Activated CD8-positive, alpha-beta T cell treated with anti-CD3 and anti-CD28 coated beads for 36 hours (primary cell): ENCODE measurements around the gene TBCC. TPM values are rescaled to one million over a fixed set of nuclear protein-coding genes. Genes with fewer than 3 reads are reported as not detected.

Source experiments
- ATAC-seq: fragments of 200-7000 bp; cut with Tn5 transposase; one replicate; pipeline ENCODE4 v1.10.0; 2021; ENCODE audit warnings: mild to moderate bottlenecking, moderate library complexity
- CTCF ChIA-PET: fragments of 350-600 bp; sonication (Branson Sonifier 250); formaldehyde crosslinking; loops from one replicate; lab custom pipeline; 2021; ENCODE audit warnings: antibody characterized with exemption; lab: Charles Lee
- POLR2A ChIA-PET: fragments of 350-600 bp; sonication (Branson Sonifier 250); formaldehyde crosslinking; loops from one replicate; lab custom pipeline; 2021; ENCODE audit warnings: antibody characterized with exemption; lab: Charles Lee
- DNase-seq: peaks from one replicate; pipeline ENCODE4 v3.0.0-alpha.2; 2020
- H3K27ac Mint-ChIP-seq: one replicate; pipeline ENCODE4 v1.8.0; 2021; ENCODE audit warnings: mild to moderate bottlenecking, mixed read lengths
- H3K27me3 Mint-ChIP-seq: one replicate; pipeline ENCODE4 v1.8.0; 2021; ENCODE audit warnings: mixed read lengths
- H3K36me3 Mint-ChIP-seq: one replicate; pipeline ENCODE4 v1.8.0; 2021; ENCODE audit warnings: low read depth, mixed read lengths
- H3K4me1 Mint-ChIP-seq: one replicate; pipeline ENCODE4 v1.8.0; 2021; ENCODE audit warnings: low read depth, mixed read lengths
- H3K4me3 Mint-ChIP-seq: one replicate; pipeline ENCODE4 v1.8.0; 2021; ENCODE audit warnings: mild to moderate bottlenecking, moderate library complexity, mixed read lengths
- H3K9me3 Mint-ChIP-seq: one replicate; pipeline ENCODE4 v1.8.0; 2021; ENCODE audit warnings: mixed read lengths
- CTCF ChIP-seq: fragments of 200-600 bp; IDR thresholded peaks from one replicate; pipeline ENCODE4 v1.8.0; 2022; ENCODE audit warnings: antibody characterized with exemption, mild to moderate bottlenecking
- intact Hi-C: fragments of 100-400 bp; cut with micrococcal nuclease; formaldehyde crosslinking; loops from one replicate; pipeline ENCODE4 v1.10.0; 2022
- total RNA-seq, 2 experiments: library from RNA; stranded (reverse); gene quantifications; one replicate each; pipeline ENCODE4 v1.2.3, GENCODE V29; 2021

TBCC gene
- total RNA-seq, 2 experiments from 2014 or later: 16.0 to 16.3 TPM

DNA sequence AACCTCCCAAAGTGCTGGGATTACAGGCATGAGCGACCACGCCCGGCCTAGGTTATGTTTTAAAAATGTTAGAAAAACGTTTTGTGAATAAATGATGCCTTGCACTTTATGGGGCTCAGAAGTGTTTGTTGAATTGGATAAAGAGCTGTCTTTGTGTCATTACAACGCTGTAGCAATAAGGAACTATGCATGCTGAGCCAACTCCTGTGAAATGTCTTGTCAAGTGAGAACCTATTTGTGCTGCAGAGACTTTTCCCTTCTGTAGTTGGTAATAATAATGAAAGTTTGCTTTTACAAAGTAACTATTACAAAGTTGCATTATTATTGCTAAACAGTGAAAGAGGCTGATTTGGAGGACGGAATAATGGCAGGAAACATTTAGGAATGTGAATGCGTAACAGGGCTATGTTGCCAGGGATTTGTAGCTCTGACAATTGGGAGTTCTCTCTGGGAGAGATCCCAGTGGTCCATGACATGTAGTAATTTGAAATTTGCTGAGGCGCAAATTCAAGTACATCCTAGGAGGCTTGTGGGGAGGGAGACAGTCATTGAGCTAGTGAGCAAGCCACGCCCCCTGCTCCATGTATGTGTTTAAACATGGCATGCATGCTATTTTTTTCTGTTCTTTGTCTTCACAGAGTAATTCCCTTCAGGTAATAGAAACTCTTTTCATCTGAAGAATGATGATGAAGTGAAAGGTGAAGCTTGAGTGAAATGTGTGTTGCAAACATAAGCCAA is 19.2 kb upstream of the TBCC start:
- TF ChIP-seq CTCF: no peak
- ATAC-seq: no peak
- H3K36me3 Mint-ChIP-seq: no peaks in the 10 kb centered on the region
- no peak overlapping the region for H3K4me3 Mint-ChIP-seq
- H3K9me3 Mint-ChIP-seq: no peaks in the 10 kb centered on the region
- H3K27me3 Mint-ChIP-seq: no peaks in the 10 kb centered on the region
- no peak overlapping the region for H3K27ac Mint-ChIP-seq
- ChIA-PET CTCF (interaction anchor here (1.7 kb wide), 1 partner anchor 103 kb away, joined by 3 read pairs; no protein-coding TSS in a partner anchor), POLR2A (interaction anchor here (0.5 to 1.3 kb wide), 3 partner anchors 16 to 128 kb away, joined by 3 read pairs; no protein-coding TSS in a partner anchor)
- intact Hi-C loops: no loop called here
- peaks cover 7% of the 10 kb centered on the region for H3K4me1 Mint-ChIP-seq
- no peak for DNase-seq

DNA sequence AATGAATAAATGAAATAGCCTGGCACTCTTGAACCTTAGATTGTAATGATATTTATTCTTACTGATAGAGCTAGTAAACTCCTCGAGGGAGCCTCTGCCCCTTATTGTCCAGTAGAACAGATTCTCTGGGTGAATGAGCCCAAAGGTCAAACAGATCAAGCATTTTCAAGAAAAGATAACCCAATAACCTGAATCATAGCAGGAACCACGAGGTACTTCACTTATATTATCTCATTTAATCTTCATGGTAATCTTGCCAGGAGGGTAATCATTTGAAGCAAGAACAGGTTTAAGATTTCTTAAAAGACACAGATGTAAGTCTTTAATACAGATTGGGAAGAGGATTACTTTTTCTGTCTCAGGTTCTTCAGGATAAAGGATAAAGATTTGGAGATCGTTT is 17.0 kb upstream of the TBCC start:
- ATAC-seq (no peak), DNase-seq (no peak)
- ChIA-PET CTCF (interaction anchor here (0.6 to 1.1 kb wide), 2 partner anchors 15 to 20 kb away, joined by 3 to 4 read pairs; no protein-coding TSS in a partner anchor), POLR2A (interaction anchor here (2.3 kb wide), 1 partner anchor 8 kb away, joined by 9 read pairs; no protein-coding TSS in a partner anchor)
- Mint-ChIP-seq H3K4me1 (peaks cover 3% of the 10 kb centered on the region), H3K27me3 (no peaks in the 10 kb centered on the region), H3K9me3 (no peaks in the 10 kb centered on the region), H3K36me3 (peaks cover 6% of the 10 kb centered on the region), H3K27ac (no peak overlapping the region), H3K4me3 (no peak overlapping the region)
- intact Hi-C loops: no loop called here
- TF ChIP-seq CTCF: no peak

- TF ChIP-seq CTCF: no peak
- peaks cover 6% of the 10 kb centered on the region for H3K36me3 Mint-ChIP-seq
- POLR2A ChIA-PET: interaction anchor here (0.6 to 2.3 kb wide), 2 partner anchors 9 to 14 kb away, joined by 3 to 9 read pairs; no protein-coding TSS in a partner anchor
- intact Hi-C loops: no loop called here
- H3K4me3 Mint-ChIP-seq: no peak overlapping the region
- no peaks in the 10 kb centered on the region for H3K27me3 Mint-ChIP-seq
- no peak overlapping the region for H3K27ac Mint-ChIP-seq
- CTCF ChIA-PET: interaction anchor here (0.6 kb wide), 1 partner anchor 14 kb away, joined by 4 read pairs; no protein-coding TSS in a partner anchor
- H3K9me3 Mint-ChIP-seq: no peaks in the 10 kb centered on the region
- DNase-seq (no peak), ATAC-seq (no peak)
- peaks cover 1% of the 10 kb centered on the region for H3K4me1 Mint-ChIP-seq
Measured at GRCh38 chr6:42762426-42762859, 16.5 kb upstream of the TBCC start.

DNA sequence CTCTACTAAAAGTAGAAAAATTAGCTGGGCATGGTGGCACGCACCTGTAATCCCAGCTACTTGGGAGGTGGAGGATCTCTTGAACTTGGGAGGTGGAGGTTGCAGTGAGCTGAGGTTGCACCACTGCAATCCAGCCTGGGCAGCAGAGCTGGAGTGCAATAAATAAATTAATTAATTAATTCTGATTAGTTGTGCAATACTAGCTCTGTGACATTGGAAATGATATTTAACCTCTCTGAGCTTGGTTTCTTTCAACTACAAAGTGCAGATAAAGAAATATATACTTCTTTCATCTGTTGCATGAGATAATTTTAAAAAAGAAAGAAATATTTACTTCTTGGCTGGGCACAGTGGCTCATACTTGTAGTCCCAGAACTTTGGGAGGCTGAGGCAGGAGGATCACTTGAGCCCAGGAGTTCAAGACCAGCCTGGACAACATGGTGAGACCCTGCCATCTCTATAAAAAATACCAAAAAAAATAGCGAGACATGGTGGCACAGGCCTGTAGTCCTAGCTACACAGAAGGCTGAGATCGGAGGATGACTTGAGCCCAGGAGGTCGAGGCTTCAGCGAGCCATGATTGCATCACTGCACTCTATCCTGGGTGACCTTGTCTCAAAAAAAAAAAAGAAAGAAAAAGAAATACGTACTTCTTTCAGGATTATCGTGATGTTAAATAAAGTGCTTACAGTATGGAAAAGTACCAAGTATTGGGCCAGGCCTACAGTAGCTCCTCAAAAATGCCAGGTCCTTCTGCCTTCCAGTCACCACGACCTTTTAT is 15.6 kb upstream of the TBCC start:
- no peaks in the 10 kb centered on the region for H3K9me3 Mint-ChIP-seq
- intact Hi-C loops: no loop called here
- ATAC-seq (no peak), DNase-seq (no peak)
- H3K27ac Mint-ChIP-seq: no peak overlapping the region
- H3K27me3 Mint-ChIP-seq: no peaks in the 10 kb centered on the region
- ChIA-PET POLR2A (interaction anchor here (0.6 to 2.3 kb wide), 6 partner anchors 8 to 39 kb away, joined by 3 to 9 read pairs (median 3); partner anchors contain the start of gene PRPH2), CTCF (no interaction called here)
- peaks cover 6% of the 10 kb centered on the region for H3K36me3 Mint-ChIP-seq
- no peaks in the 10 kb centered on the region for H3K4me1 Mint-ChIP-seq
- no peak for TF ChIP-seq CTCF
- H3K4me3 Mint-ChIP-seq: no peak overlapping the region
